Activated CD8-positive, alpha-beta memory T cell treated with anti-CD3 and anti-CD28 coated beads, Interleukin-2, amount 50 U/mL, for 24 hours (primary cell): Measurements from ENCODE around the gene BAZ1B.
"Not testable (repeated sequence)": the region's sequence is repeated elsewhere in the genome, so short reads cannot be mapped to it uniquely, and the experiment has no call there.

Source experiments
- DNase-seq: peaks from one replicate; pipeline ENCODE4 v3.0.0-alpha.2; 2020; ENCODE audit errors: extremely low read depth

The BAZ1B gene

DNA sequence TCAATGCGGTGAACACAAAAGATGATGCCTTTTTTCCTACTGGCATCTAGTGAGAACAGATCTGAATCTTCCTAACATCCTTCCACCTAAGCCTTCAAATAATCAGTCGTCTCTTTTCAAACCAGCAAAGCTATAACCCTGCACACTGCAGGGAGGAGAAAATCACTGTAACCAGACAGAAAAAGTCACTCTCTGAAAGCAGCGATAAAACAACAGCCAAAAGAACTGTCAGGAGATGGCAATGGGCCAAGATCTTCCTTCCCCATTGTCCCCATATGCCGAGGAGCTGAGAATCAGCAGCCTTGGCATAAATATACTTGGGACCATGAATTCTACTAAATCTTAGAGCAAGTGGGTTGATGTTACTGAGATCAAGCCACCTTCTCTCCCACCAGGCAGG is 75.4 kb downstream of the BAZ1B start:
- no peak for DNase-seq

- DNase-seq, result no peak
These were observed 78.4 kb downstream of the BAZ1B start for GRCh38 chr7:73443548-73444255.

- no peak for DNase-seq
These were observed 79.1 kb downstream of the BAZ1B start for GRCh38 chr7:73442903-73443500.

DNA sequence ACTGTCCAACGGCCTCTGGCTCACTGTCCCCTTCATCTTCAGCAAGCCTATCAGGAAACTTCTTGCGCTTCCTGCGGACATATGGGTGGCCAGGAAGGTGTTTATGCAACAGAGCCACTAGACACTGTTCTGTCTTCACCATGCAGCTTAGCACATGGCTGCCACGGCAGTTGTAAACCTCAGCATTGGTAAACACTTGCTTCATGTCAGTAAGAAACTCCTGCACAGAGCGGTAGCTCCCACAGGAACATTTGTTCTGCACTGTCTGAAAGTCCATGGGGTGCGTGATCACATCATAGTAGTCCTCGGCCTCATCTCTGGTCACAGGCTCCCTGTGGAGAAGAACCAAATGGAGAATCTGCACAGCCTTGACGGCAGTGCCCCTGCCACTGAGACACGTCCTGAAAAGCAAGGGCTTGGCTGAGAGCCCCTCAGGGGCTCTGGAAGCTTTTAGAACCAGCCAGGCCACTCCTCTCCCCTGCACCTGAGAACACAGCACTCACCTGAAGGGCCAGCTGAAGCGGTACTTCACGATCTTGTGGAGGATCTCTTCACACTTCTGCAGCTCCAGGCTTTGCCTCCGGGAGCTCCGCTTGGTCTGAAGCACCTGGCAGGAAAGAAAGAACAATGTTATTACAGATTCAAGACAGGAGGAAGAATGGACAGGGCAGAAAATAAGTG is 79.7 kb downstream of the BAZ1B start:
- no peak for DNase-seq

DNA sequence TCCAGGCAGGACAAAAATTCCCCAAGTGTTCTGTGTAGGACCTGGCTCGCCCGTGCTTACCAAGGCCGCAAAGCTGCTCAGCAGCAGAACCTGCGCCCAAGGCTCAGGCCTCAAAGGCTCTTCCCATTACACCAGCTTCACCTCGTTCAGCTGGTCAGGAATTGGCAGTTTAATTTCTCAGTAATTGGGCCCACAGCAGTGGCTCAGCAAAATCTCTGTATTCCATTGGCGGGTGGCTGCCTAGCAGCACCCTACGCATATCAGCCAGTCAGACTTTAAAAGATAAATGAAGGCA is 82.7 kb downstream of the BAZ1B start:
- no peak for DNase-seq

DNA sequence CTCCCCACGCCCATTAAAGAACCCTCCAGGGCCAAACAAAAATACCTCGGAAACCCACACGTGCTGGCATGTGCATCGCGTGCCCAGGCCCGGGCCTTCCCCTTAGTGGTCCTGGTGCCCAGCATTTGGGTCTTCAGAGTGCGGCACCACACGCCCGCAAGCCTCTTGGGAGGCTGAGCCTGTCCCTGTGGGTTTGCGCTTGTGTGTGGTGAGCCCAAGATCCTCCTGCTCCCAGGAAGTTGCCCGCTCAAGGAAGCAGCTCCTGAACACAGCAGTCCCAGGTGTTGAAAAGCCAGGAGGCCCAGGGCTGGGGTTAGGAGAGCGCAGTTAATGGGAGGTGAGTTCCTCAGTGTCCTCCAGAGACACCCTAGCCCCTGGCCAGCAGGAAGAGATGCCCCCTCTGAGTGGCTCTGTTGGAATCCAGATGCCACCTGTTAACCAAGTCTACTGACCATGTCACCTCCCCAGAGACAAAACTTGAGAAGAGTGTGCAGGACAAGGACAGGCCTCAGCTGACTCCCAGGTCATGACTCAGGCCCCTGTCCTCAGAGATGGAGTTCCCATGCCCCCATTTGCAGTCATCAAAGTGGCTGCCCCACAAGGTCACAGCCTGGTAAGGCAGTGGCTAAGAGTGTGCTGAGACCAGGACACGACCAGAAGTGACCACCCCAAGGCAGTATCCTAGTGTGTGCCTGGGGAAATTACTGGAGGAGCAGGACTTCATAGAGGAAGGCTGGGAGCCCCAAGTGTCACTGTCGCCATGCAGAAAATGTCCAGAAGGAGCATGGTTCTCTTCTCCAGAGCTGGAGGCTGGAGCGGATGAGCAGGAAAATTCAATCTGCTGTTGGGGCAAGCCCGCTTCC is 83.3 kb downstream of the BAZ1B start:
- DNase-seq, result no peak

- no peak for DNase-seq
These were observed 84.3 kb downstream of the BAZ1B start for GRCh38 chr7:73437621-73438416.

- no peak for DNase-seq
These were observed 85.0 kb downstream of the BAZ1B start for GRCh38 chr7:73437091-73437490.

- no peak for DNase-seq
These were observed 85.8 kb downstream of the BAZ1B start for GRCh38 chr7:73436031-73436929.

- no peak for DNase-seq
These were observed 86.6 kb downstream of the BAZ1B start for GRCh38 chr7:73435471-73436009.

GRCh38 chr7:73434701-73435069 is 87.4 kb downstream of the BAZ1B start:
- no peak for DNase-seq

DNA sequence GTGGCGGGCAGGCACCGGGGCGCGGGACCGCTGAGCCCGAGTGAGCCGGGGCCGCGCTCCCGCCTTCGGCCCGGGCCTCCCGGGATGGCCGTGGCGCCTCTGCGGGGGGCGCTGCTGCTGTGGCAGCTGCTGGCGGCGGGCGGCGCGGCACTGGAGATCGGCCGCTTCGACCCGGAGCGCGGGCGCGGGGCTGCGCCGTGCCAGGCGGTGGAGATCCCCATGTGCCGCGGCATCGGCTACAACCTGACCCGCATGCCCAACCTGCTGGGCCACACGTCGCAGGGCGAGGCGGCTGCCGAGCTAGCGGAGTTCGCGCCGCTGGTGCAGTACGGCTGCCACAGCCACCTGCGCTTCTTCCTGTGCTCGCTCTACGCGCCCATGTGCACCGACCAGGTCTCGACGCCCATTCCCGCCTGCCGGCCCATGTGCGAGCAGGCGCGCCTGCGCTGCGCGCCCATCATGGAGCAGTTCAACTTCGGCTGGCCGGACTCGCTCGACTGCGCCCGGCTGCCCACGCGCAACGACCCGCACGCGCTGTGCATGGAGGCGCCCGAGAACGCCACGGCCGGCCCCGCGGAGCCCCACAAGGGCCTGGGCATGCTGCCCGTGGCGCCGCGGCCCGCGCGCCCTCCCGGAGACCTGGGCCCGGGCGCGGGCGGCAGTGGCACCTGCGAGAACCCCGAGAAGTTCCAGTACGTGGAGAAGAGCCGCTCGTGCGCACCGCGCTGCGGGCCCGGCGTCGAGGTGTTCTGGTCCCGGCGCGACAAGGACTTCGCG is 88.0 kb downstream of the BAZ1B start:
- DNase-seq, result no peak

- DNase-seq, result no peak
These were observed 89.4 kb downstream of the BAZ1B start for GRCh38 chr7:73432676-73433075.

DNA sequence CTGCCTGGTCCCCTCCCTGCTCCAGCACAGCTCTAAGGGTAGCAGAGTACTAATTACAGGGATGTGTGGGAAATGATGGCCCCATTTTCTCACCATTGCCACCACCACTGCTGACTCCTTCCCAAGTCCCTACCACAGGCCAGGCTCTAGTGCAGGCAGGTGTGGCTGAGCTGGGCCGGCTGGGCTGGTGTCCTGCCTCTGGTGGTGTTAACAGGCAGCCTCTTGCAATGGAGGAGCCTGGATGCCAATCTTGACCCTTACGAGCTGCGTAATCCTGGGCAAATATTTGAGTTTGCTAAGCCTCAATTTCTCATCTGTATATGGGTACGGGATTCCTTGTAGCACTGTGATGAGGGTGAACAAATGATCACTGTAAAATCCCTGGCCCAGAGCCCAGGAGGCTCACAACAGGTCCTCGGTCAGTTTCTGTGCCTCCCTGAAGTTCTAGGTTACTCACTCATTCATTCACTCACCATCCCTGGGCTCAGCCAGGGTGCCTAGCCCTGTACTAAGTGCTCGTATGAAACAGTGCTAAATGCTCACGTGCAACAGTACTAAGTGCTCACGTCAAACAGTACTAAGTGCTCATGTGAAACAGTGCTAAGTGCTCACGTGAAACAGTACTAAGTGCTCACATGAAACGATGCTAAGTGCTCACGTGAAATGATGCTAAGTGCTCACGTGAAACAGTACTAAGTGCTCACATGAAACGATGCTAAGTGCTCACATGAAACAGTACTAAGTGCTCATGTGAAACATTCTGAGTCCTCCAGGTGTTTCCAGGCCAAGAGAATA is 90.9 kb downstream of the BAZ1B start:
- DNase-seq, result no peak

DNA sequence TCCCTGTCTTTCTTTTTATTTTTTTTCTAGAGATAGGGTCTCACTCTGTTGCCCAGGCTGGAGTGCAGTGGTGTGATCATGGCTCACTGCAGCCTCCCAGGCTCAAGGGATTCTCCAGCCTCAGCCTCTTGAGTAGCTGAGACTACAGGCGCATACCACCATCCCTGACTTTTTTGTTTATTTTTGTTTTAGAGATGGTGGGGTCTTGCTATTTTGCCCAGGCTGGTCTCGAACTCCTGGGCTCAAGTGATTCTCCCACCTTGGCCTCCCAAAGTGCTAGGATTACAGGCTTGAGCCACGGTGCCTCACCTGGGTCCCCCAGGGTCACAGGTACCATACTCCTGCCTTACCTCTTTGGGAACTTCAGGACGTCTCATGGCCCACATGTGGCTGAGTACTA is 91.6 kb downstream of the BAZ1B start:
- DNase-seq, result not testable (repeated sequence)

DNA sequence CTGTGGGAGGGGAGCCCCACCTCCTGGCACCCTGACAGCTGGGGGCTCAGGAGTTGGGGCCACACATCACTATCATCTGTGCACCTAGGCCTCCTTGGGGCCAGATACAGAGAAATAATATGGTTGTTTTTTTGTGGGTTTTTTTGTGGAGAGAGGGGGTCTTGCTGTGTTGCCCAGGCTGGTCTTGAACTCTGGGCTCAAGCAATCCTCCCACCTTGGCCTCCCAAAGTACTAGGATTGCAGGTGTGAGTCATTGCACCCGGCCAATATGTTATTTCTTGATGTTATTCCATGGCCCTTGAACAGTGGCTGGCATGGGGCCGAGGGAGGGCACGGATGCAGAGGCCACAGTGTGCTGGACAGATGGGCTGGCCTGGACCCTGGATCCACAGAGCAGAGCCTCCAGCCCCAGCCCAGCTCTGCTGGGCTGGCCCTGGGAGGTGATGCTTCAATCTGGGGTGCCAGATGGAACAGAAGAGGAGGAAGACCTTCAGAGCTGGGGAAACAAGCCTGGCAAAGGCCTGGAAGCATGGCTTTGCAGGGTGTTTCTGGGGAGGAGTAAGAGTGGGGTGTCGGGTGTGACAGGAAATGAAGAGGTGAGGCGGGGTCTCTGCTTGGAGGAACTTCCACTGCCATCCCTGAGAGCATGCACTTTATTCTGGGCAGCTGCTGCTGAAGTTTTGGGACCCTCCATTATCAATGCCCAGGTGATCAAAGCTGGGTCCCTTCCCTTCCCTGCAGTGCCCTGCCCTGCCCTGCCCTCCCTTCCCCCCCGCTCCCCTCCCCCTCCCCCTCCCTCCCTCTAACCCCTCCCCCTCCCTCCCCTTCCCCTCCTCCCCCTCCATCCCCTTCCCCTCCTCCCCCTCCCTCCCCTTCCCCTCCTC is 92.2 kb downstream of the BAZ1B start:
- DNase-seq, result no peak

DNA sequence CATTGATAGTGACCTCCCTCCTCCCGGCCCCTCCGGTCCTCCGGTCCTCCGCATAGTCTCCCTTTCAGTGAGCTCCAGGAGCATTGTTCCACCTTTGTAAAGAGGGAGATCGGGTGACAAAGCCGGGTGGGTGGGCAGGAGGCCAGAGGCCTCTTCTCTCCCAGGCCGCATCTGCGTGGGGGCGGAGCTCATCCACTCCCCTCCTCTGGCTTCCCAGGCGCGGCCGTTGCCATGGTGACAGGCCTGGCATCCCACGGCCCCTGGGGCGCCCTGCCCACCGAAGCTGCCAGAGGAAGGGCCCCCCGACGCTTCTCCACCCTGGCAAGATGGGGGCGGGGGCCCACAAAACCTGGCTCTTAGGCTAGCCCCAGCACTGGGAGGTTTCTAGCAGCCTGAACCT is 92.9 kb downstream of the BAZ1B start:
- DNase-seq, result no peak
